DMS53 treated with DMSO at 0.1 percent for 48 hours (cell line): ENCODE data around the gene GNAI3.

ENCODE experiments used
- DNase-seq: peaks from one replicate; lab custom pipeline; 2025; ENCODE audit not compliant: unreplicated experiment; lab: John Stamatoyannopoulos, UW

GNAI3 gene

GRCh38 chr1:109622137-109622892, 73.9 kb downstream of the GNAI3 start:
- DNase-seq: no peak

- no peak for DNase-seq
Observed at GRCh38 chr1:109622895-109623294, 74.5 kb downstream of the GNAI3 start.

GRCh38 chr1:109623601-109624161, 75.3 kb downstream of the GNAI3 start:
- DNase-seq: no peak

GRCh38 chr1:109624201-109625010, 76.0 kb downstream of the GNAI3 start:
- no peak for DNase-seq

- DNase-seq: no peak
Observed at GRCh38 chr1:109625176-109625575, 76.8 kb downstream of the GNAI3 start.

DNA sequence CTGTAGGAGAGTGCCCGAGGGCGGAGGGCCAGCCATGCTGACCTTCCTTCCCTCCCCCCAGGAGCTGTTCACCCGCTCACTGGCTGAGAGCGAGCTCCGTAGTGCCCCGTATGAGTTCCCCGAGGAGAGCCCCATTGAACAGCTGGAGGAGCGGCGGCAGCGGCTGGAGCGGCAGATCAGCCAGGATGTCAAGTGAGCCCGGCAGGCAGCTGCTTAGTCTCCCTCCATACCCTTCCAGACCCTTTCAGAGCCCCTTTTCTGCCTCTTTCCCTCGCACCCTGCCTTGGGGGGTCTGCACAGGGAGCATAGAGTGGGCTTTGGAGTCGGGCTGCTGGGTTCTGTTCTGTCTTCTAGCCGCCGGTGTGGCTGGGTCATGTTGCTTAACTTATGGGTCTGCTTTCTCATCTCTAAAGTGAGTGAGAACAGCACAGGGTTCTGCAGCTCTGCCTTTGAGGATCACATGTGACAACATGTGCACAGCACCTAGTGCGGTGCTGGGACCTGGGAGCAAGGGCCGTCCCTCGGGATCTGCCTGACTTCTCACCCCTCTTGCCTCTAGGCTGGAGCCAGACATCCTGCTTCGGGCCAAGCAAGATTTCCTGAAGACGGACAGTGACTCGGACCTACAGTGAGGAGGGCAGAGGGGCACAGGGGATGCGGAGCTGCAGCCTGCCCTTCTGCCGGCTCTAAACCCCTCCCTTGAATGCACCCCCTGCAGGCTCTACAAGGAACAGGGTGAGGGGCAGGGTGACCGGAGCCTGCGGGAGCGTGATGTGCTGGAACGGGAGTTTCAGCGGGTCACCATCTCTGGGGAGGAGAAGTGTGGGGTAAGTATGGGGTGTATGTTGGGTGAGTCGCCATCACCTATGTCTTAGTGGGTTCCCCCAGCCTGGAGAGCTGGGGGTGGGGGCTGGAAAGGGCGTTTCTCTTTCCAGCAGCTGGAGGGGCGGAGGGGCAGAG, 77.5 kb downstream of the GNAI3 start:
- DNase-seq: no peak

DNA sequence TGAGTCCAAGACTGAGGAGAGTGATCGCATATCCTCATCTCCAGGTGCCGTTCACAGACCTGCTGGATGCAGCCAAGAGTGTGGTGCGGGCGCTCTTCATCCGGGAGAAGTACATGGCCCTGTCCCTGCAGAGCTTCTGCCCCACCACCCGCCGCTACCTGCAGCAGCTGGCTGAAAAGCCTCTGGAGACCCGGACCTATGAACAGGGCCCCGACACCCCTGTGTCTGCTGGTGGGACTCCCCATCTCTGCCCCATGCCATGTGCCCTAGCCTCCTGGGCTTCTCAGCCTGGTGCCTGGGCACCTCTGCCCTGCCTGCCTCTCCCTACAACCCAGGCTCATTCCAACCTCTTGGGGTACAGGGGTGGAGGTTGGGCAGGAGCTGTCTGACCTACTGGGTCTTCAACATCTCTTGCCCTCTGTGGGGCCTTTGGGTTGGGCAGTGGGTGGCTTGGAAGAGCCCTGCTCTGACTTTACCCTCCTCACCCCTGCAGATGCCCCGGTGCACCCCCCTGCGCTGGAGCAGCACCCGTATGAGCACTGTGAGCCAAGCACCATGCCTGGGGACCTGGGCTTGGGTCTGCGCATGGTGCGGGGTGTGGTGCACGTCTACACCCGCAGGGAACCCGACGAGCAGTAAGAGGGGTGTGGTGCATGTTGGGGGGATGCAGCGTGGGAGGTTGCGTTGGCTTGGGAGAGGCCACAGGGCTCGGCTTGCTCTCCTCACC, 78.4 kb downstream of the GNAI3 start:
- DNase-seq: no peak

DNA sequence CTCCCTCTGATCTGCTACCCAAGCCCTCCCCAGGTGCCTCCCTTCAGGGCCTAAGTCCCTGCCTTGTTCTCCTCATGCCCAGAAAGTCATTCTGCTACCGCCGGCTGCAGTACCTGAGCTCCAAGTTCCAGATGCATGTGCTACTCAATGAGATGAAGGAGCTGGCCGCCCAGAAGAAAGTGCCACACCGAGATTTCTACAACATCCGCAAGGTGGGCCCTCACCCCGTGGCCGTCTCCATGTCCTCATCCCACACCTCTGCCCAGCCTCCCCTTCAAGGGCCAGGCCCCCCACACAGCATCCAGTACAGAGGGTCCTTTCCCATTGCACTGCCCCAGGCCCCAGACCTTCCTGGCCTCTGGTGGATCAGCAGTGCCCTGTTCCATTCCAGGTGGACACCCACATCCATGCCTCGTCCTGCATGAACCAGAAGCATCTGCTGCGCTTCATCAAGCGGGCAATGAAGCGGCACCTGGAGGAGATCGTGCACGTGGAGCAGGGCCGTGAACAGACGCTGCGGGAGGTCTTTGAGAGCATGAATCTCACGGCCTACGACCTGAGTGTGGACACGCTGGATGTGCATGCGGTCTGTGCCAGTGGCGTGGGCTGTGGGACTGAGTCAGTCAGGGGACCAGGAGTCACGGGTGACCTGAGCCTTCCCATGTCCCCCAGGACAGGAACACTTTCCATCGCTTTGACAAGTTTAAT, 79.4 kb downstream of the GNAI3 start:
- no peak for DNase-seq

DNA sequence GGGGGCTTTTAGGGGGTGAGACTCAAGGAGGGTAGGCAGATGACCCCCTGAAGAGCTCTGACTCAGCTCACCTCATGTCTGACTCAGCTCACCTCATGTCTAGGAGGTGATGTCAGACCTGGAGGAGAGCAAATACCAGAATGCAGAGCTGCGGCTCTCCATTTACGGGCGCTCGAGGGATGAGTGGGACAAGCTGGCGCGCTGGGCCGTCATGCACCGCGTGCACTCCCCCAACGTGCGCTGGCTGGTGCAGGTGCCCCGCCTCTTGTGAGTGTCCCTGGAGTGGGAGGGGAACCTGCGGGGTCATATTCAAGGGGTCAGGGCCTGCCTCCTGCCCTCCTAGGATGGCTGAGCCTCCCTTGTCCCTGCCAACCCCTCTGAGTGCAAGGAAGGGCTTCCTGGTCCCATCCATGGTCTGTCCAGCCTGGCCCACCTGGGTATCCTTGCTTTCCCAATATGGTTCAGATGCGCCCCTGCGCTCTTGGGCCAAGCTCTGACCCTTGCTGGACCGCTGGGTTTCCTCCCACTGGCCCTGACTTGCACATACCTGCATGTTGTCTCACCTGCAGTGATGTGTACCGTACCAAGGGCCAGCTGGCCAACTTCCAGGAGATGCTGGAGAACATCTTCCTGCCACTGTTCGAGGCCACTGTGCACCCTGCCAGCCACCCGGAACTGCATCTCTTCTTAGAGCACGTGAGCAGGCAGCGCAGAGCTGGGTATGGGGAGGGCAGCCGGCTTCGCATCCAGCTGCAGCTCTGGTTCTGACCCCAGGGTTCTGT, 80.3 kb downstream of the GNAI3 start:
- no peak for DNase-seq

DNA sequence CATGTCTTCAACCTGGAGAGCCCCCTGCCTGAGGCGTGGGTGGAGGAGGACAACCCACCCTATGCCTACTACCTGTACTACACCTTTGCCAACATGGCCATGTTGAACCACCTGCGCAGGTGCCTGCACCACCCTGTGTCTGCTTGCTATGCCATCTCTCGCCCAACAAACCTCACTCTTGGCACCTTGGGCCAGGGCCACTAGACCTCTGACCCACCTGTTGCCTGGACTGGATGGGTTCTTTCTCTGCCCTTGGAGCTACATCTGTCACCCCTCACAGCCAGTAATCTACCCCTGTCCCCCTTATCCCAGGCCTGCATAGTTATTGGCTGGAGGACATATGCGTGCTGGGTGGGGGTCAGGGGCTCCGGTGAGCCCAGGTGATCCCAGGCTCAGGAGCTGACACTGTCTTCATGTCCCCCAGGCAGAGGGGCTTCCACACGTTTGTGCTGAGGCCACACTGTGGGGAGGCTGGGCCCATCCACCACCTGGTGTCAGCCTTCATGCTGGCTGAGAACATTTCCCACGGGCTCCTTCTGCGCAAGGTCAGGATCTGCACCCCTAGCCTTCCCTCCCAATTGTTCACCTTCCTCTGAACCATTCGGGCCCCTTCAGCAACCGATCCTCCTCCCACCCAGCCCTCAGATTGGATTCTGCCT, 81.1 kb downstream of the GNAI3 start:
- DNase-seq: no peak

- no peak for DNase-seq
Observed at GRCh38 chr1:109630081-109630897, 81.9 kb downstream of the GNAI3 start.

DNA sequence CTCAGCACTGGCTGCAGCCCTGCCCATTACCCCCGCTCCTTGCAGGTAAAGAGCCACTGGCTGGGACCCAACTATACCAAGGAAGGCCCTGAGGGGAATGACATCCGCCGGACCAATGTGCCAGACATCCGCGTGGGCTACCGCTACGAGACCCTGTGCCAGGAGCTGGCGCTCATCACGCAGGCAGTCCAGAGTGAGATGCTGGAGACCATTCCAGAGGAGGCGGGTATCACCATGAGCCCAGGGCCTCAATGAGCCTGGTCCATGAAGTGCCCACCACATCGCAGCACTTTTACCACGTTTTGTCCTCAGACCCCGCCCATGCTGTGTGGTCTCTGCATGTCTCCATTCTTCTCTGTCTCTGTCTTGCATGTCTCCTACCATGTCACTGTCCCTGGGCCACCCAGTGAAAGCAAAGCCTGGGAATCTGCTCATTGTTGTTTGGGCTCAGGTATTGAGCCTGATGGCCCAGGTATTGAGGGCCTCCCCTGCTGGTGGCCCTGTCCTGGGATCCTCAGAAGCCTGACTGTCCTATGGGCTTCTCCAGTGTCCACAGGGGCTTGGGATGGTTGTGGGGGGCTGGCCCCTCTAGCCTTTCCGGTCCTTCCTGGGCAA, 82.6 kb downstream of the GNAI3 start:
- DNase-seq: no peak

- DNase-seq: no peak
Observed at GRCh38 chr1:109631513-109632505, 83.4 kb downstream of the GNAI3 start.

GRCh38 chr1:109632671-109633346, 84.4 kb downstream of the GNAI3 start:
- DNase-seq: no peak

GRCh38 chr1:109634292-109634691, 85.9 kb downstream of the GNAI3 start:
- no peak for DNase-seq
